Measurements from ENCODE around the gene NLRC5.

NLRC5 gene

GRCh38 chr16:57024894-57025680, 35.7 kb downstream of the NLRC5 start:
- intact Hi-C loops (cut with micrococcal nuclease): no loop called here
- Mint-ChIP-seq H3K36me3 (ENCODE audit: low read depth) (peaks cover 43% of the 10 kb centered on the region), H3K4me1 (ENCODE audit: low read depth) (peaks cover 52% of the 10 kb centered on the region), H3K9me3 (no peaks in the 10 kb centered on the region), H3K4me3 (no peak overlapping the region), H3K27me3 (no peaks in the 10 kb centered on the region), H3K27ac (peak overlapping the region; percentile 43)

DNA sequence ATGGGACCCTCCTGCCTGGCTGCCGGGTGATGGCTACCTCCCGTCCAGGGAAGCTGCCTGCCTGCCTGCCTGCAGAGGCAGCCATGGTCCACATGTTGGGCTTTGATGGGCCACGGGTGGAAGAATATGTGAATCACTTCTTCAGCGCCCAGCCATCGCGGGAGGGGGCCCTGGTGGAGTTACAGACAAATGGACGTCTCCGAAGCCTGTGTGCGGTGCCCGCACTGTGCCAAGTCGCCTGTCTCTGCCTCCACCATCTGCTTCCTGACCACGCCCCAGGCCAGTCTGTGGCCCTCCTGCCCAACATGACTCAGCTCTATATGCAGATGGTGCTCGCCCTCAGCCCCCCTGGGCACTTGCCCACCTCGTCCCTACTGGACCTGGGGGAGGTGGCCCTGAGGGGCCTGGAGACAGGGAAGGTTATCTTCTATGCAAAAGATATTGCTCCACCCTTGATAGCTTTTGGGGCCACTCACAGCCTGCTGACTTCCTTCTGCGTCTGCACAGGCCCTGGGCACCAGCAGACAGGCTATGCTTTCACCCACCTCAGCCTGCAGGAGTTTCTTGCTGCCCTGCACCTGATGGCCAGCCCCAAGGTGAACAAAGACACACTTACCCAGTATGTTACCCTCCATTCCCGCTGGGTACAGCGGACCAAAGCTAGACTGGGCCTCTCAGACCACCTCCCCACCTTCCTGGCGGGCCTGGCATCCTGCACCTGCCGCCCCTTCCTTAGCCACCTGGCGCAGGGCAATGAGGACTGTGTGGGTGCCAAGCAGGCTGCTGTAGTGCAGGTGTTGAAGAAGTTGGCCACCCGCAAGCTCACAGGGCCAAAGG, 36.8 kb downstream of the NLRC5 start:
- no peaks in the 10 kb centered on the region for H3K9me3 Mint-ChIP-seq
- H3K4me3 Mint-ChIP-seq: no peak overlapping the region
- H3K36me3 Mint-ChIP-seq (ENCODE audit: low read depth): peaks cover 38% of the 10 kb centered on the region
- intact Hi-C loops (cut with micrococcal nuclease): no loop called here
- H3K27me3 Mint-ChIP-seq: no peaks in the 10 kb centered on the region
- H3K27ac Mint-ChIP-seq: peak overlapping the region; percentile 43
- H3K4me1 Mint-ChIP-seq (ENCODE audit: low read depth): peaks cover 59% of the 10 kb centered on the region

DNA sequence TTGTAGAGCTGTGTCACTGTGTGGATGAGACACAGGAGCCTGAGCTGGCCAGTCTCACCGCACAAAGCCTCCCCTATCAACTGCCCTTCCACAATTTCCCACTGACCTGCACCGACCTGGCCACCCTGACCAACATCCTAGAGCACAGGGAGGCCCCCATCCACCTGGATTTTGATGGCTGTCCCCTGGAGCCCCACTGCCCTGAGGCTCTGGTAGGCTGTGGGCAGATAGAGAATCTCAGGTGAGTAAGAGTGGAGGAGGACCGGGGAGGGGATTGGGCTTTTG, 37.4 kb downstream of the NLRC5 start:
- no peaks in the 10 kb centered on the region for H3K9me3 Mint-ChIP-seq
- no peak overlapping the region for H3K4me3 Mint-ChIP-seq
- H3K27ac Mint-ChIP-seq: no peak overlapping the region
- H3K4me1 Mint-ChIP-seq (ENCODE audit: low read depth): peaks cover 65% of the 10 kb centered on the region
- intact Hi-C loops (cut with micrococcal nuclease): no loop called here
- H3K27me3 Mint-ChIP-seq: no peaks in the 10 kb centered on the region
- peaks cover 33% of the 10 kb centered on the region for H3K36me3 Mint-ChIP-seq (ENCODE audit: low read depth)

DNA sequence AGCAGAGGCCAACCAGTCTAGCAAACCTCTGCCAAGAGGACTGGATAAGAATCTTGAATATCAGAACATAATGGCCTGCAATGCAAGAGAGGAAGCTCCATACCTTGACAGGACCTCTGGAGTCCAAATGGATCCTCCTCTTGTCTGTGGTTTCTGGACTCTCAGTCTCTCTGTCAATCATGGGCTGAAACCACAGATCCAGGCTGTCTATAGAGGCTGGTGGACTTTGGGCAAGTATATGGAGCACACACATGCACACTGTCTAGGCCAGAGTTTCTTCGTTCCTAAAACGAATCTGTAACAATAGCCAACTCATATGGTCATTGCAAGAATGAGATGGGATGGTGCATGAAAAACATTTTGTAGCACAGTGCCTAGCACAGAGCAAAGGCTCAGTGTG, 37.7 kb downstream of the NLRC5 start:
- Mint-ChIP-seq H3K27ac (no peak overlapping the region), H3K9me3 (no peaks in the 10 kb centered on the region), H3K4me3 (no peak overlapping the region), H3K36me3 (ENCODE audit: low read depth) (peaks cover 29% of the 10 kb centered on the region), H3K27me3 (no peaks in the 10 kb centered on the region), H3K4me1 (ENCODE audit: low read depth) (peaks cover 65% of the 10 kb centered on the region)
- intact Hi-C loops (cut with micrococcal nuclease): no loop called here

GRCh38 chr16:57028086-57028485, 38.7 kb downstream of the NLRC5 start:
- Mint-ChIP-seq H3K4me3 (no peak overlapping the region), H3K9me3 (no peaks in the 10 kb centered on the region), H3K36me3 (ENCODE audit: low read depth) (peaks cover 25% of the 10 kb centered on the region), H3K27me3 (no peaks in the 10 kb centered on the region), H3K4me1 (ENCODE audit: low read depth) (peaks cover 55% of the 10 kb centered on the region), H3K27ac (no peak overlapping the region)
- intact Hi-C loops (cut with micrococcal nuclease): no loop called here

GRCh38 chr16:57029161-57030160, 40.1 kb downstream of the NLRC5 start:
- Mint-ChIP-seq H3K4me1 (ENCODE audit: low read depth) (peaks cover 41% of the 10 kb centered on the region), H3K4me3 (no peak overlapping the region), H3K27me3 (no peaks in the 10 kb centered on the region), H3K27ac (no peak overlapping the region), H3K9me3 (no peaks in the 10 kb centered on the region), H3K36me3 (ENCODE audit: low read depth) (peaks cover 27% of the 10 kb centered on the region)
- intact Hi-C loops (cut with micrococcal nuclease): no loop called here

DNA sequence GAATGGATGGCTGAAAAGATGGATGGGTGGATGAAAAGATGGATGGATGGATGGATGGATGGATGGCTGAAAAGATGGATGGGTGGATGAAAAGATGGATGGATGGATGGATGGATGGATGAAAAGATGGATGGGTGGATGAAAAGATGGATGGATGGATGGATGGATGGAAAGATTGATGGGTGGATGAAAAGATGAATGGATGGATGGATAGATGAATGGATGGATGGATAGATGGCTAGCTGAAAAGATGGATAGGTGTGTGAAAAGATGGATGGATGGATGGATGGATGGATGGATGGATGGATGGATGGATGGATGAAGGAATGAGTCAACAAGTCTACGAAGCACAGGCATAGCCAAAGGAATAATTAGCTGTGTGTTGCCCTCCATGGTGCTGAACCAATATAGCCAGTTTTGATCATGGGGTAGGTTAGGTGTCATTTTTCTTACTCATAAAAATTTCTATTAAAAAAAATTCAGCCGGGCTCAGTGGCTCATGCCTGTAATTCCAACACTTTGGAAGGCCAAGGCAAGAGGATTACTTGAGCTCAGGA, 41.1 kb downstream of the NLRC5 start:
- H3K4me1 Mint-ChIP-seq (ENCODE audit: low read depth): peaks cover 31% of the 10 kb centered on the region
- no peaks in the 10 kb centered on the region for H3K9me3 Mint-ChIP-seq
- peaks cover 37% of the 10 kb centered on the region for H3K36me3 Mint-ChIP-seq (ENCODE audit: low read depth)
- no peaks in the 10 kb centered on the region for H3K27me3 Mint-ChIP-seq
- no peak overlapping the region for H3K27ac Mint-ChIP-seq
- intact Hi-C loops (cut with micrococcal nuclease): no loop called here
- no peak overlapping the region for H3K4me3 Mint-ChIP-seq

DNA sequence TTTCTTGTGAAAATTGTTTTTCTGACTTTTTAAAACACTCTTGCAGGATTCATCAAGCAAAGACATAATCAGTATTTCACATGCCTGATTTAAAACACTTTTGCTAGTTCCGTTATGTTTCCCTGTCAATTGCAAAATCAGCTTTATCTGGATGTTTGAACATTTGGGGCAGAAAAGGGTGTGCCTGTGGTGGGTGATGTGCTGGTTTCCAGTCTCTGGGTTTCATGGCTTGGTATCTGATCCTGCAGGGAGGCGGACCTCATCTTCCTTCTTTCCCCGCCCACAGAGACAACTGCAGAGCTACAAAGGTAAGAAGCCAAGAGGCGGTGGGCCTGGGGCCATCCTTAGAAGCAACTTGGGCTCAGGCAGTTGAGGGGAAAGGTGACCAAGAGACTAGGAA, 41.8 kb downstream of the NLRC5 start:
- no peak overlapping the region for H3K4me3 Mint-ChIP-seq
- peaks cover 24% of the 10 kb centered on the region for H3K4me1 Mint-ChIP-seq (ENCODE audit: low read depth)
- H3K36me3 Mint-ChIP-seq (ENCODE audit: low read depth): peaks cover 44% of the 10 kb centered on the region
- no peaks in the 10 kb centered on the region for H3K9me3 Mint-ChIP-seq
- no peak overlapping the region for H3K27ac Mint-ChIP-seq
- H3K27me3 Mint-ChIP-seq: no peaks in the 10 kb centered on the region
- intact Hi-C loops (cut with micrococcal nuclease): no loop called here

DNA sequence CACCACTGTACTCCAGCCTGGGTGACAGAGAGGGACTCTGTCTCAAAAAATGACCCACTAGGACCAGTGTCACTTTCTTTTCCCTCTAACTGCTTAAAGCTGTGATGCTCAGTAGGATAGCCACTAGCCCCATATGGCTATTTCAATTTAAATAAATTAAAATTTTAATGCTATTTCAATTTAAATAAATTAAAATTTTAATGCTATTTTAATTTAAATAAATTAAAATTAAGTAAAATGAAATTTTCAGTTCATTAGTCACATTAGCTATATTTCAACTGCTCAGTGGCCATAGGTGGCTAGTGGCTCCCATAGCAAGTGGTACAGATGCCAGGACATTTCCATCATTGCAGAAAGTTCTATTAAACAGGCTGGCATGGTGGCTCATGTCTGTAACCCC, 43.0 kb downstream of the NLRC5 start:
- no peak overlapping the region for H3K27ac Mint-ChIP-seq
- intact Hi-C loops (cut with micrococcal nuclease): no loop called here
- H3K27me3 Mint-ChIP-seq: no peaks in the 10 kb centered on the region
- H3K4me1 Mint-ChIP-seq (ENCODE audit: low read depth): peaks cover 27% of the 10 kb centered on the region
- H3K4me3 Mint-ChIP-seq: no peak overlapping the region
- peaks cover 55% of the 10 kb centered on the region for H3K36me3 Mint-ChIP-seq (ENCODE audit: low read depth)
- no peaks in the 10 kb centered on the region for H3K9me3 Mint-ChIP-seq

DNA sequence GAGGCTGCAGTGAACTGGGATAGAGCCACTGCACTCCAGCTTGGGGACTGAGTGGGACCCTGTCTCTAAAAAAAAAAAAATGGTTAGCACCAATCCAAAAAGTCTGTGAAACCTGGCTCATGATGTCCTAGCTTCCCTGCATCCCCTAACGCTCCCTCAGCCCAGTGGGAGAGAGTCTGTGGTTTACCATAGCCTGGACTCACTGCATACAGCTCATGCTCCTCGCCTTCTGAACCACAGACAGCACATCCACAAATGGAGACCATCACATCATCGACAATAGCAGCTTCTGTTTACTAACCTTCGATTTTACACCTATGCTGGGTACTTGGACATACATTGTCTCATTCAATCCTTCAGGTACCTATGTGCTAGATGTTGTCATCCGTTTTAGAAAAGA, 43.6 kb downstream of the NLRC5 start:
- Mint-ChIP-seq H3K9me3 (no peaks in the 10 kb centered on the region), H3K4me3 (no peak overlapping the region), H3K4me1 (ENCODE audit: low read depth) (peaks cover 31% of the 10 kb centered on the region), H3K27me3 (no peaks in the 10 kb centered on the region), H3K27ac (no peak overlapping the region), H3K36me3 (ENCODE audit: low read depth) (peaks cover 56% of the 10 kb centered on the region)
- intact Hi-C loops (cut with micrococcal nuclease): no loop called here

DNA sequence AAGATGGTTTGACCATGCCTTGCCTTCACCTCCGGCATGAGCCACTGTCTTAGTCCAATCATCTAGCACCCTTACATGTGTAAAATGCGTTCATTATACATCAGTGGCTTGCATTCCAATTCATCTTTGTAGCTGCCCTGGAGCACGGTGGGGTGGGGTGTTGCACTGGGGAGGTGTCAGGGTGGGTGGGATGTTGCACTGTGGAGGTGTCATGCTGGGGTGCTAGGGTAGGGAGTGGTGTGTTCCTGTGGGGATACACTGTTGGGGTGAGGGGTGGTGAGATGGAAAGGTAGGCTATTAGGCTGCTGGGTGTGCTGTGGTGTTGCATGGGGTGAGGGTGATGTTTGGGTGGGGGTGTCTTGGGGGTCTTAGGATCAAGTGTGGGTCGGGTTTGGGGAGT, 47.0 kb downstream of the NLRC5 start:
- H3K4me3 Mint-ChIP-seq: no peak overlapping the region
- peaks cover 46% of the 10 kb centered on the region for H3K4me1 Mint-ChIP-seq (ENCODE audit: low read depth)

DNA sequence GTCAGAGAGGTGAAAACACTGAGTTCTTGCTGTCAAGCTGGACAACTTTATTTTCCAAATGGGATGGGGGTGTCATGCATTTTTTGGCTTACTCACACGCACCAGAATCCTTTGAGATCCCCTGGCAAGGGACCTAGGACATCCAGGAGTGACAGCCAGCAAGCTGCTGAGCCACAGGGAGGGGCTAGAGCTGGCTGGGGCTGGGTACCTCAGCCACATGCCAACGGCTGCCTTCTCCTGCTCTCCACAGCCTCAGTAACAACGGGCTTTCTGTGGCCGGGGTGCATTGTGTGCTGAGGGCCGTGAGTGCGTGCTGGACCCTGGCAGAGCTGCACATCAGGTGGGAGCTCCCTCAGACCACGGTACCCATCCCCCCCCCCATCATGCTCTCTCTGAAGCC, 47.6 kb downstream of the NLRC5 start:
- intact Hi-C loops (cut with micrococcal nuclease): no loop called here
- Mint-ChIP-seq H3K9me3 (peaks cover 9% of the 10 kb centered on the region), H3K4me1 (ENCODE audit: low read depth) (peaks cover 48% of the 10 kb centered on the region), H3K36me3 (ENCODE audit: low read depth) (peaks cover 66% of the 10 kb centered on the region), H3K4me3 (no peak overlapping the region), H3K27ac (no peak overlapping the region), H3K27me3 (no peaks in the 10 kb centered on the region)

More for the DNA sequence above, 47.0 kb downstream of the NLRC5 start:
- no peaks in the 10 kb centered on the region for H3K27me3 Mint-ChIP-seq
- H3K36me3 Mint-ChIP-seq (ENCODE audit: low read depth): peaks cover 62% of the 10 kb centered on the region
- no peak overlapping the region for H3K27ac Mint-ChIP-seq
- H3K9me3 Mint-ChIP-seq: peaks cover 7% of the 10 kb centered on the region
- intact Hi-C loops (cut with micrococcal nuclease): no loop called here

GRCh38 chr16:57038166-57038565, 48.8 kb downstream of the NLRC5 start:
- Mint-ChIP-seq H3K27ac (no peak overlapping the region), H3K4me3 (no peak overlapping the region), H3K36me3 (ENCODE audit: low read depth) (peaks cover 61% of the 10 kb centered on the region), H3K4me1 (ENCODE audit: low read depth) (peaks cover 60% of the 10 kb centered on the region), H3K9me3 (peaks cover 9% of the 10 kb centered on the region), H3K27me3 (no peaks in the 10 kb centered on the region)
- intact Hi-C loops (cut with micrococcal nuclease): no loop called here
